HG03442 (cell line): ENCODE data around the gene RIMS1.

Experiments
- ATAC-seq: cut with Tn5 transposase; IDR thresholded peaks from one replicate; pipeline ENCODE4 v1.9.1; 2021; ENCODE audit warnings: mild to moderate bottlenecking, moderate library complexity; ENCODE audit not compliant: unreplicated experiment

Gene RIMS1

DNA sequence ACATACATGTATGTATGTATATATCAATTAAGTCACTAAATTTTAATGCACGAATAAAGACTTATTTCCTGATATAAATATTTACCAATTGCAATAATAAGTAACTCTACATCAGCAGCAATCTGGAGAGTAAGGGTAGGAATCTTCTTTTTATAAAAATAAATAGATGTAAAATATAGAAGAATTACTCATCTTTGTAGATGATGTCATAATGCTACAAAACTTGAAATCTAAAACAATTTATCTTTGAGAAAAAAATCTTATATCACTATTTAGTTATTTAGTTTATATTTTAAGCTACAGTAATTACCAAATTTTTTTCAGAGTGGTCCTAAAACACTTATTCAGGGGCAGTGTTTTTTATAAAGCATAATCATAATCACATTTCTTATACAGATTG, 351.7 kb downstream of the RIMS1 start:
- ATAC-seq: no peak

DNA sequence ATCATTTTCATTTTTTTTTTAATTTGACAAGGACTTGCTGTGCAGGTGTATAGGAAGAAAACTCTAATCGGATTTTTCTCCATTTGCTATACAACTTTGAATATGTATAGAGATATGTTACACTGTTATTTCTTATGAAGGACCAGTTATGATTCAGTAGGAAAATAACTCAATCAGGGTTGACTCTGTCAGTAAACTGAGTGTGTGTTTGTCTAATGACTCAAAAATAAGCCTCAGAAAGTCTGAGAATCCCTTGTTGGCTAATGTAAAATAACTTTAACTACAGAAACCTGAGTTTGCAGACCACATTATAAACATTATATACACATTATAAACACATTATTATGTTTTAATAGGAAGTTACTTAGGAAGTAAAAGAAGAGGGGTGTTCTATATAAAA, 352.6 kb downstream of the RIMS1 start:
- ATAC-seq: no peak

DNA sequence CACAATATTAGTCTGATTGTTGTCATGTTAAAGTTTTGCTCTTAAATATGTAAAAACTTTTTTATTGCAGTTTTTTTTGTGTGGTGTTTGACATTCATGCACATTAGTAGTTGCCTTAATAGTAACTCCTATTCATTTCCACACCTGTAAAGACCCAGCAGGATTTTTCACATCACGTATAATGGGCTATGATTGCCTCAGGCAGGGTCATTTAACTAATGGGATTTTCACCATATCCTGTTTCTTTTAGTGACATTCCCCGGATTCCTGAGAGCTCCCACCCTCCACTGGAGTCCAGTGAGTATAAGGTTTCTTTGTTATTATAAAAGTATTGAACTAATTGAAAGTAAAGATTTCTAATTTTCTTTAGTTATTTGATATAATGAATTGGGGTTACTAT, 359.2 kb downstream of the RIMS1 start:
- ATAC-seq: no peak

DNA sequence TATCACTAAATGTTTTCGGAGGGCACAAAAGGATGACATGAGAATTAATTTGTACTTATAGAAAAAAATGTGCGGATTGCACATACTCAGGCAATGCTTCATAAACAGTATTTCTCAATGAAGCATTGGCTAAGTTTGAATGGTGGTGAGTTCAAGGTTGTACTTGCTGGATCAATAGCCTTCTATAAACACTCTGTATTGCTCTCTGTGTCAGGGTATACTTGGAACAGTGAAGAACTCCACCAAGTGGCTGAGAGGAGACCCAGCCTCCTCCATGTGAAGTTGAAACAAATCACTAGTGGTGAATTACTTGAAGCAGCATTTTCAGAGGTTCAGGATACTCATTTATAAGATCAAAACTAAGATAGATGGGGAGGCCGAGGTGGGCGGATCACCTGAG, 360.6 kb downstream of the RIMS1 start:
- no peak for ATAC-seq

DNA sequence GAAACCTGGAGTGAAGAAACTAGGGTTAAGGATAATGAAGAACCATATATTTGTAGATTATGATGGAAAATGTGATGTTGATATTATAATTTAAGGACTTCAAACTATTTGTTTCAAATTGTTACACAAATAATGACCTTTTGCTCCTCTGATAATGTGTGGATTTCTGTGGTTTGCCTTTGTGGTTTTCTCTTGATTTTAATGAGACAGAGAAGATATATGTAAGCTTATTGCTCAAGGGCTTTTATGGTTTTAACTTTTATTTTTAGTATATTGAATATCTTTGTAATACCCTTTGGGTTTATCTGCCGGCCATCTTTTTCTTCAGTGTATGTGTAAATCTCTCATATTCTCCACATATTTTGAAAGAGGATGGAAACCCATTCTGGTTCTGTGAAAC, 362.3 kb downstream of the RIMS1 start:
- ATAC-seq: no peak

DNA sequence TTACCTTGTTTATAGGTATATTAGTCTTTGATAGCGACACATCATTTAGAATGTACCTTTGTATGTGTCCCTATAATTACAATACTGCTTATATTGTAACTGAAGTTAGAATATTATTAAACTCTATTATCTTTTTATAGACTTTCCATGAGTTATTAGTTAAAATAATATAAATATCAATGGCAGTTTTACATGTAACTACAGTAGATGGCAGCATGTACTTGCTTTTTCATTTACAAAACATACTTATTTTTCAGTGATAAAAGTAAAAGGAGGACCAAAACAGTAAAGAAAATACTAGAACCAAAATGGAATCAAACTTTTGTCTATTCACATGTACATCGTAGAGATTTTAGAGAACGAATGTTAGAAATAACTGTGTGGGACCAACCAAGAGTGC, 364.3 kb downstream of the RIMS1 start:
- no peak for ATAC-seq

DNA sequence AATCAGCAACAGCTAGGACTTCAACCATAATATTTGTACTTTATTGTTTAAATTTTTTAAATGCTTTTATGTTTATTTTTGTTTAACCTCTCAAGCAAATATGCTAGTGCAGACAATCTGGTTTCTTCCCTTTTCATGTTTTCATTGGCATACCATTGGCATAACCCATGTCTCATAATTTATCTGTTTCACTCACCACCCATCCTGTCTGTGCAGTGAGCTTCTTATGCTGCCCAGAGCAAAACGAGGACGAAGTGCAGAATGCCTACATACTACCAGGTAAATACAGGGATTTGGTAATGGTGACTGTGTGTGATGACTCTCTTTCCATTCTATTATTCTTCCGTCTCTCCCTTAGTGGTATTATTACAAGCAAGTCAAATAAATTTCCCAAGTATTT, 374.1 kb downstream of the RIMS1 start:
- no peak for ATAC-seq

DNA sequence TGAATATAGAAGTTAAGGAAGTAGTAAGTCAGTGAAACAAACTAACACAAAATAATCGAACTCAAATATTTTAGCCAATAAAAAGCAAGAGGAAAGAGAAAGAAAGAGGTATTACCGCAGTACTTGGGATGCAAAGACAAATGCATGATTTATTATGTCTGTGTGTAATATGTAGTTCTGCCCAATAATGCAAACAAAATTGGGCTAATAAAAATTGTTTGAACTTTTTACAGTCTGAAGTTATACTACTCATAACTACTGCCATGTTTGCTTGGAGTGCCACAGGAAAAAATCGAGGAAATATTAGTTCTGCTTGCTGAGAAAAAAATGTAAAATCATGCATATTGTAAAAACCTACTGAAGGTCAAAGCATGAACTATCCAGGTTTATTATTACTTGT, 375.2 kb downstream of the RIMS1 start:
- no peak for ATAC-seq

DNA sequence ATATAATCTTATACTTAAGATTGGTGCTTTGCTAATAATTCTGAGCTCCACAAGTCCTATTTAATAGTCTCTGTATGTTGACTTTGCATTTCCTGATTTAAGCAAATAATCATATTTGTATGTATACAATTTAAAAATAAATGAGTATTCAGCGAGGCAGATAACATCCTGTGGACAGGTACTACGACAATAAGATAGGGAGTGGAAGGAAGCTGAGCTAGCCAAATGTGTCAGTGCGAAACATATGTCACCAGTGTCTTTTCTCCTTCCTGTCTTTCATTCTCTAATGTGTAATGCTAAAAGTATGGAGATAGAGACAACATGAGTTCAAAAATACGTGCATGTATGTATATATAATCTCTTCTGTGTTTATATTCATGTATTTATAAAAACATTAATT, 375.9 kb downstream of the RIMS1 start:
- ATAC-seq: no peak

DNA sequence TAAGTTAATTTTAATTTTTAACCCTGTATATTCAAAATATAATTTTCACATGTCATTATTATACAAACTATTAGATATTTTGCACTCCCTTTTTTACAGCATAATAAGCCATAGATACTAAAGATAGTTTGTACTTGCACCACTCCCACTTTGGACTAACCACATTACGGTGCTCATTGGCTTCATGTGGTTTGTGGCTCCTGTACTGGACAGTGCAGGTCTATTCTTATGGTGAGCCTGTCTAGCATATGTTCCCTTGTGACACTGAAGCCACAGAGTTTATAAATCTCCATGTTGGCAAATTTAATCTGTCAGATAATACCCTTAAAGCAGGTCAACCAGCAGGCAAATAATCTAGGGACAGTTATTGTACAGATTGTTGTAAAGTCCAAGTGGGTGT, 381.1 kb downstream of the RIMS1 start:
- no peak for ATAC-seq

DNA sequence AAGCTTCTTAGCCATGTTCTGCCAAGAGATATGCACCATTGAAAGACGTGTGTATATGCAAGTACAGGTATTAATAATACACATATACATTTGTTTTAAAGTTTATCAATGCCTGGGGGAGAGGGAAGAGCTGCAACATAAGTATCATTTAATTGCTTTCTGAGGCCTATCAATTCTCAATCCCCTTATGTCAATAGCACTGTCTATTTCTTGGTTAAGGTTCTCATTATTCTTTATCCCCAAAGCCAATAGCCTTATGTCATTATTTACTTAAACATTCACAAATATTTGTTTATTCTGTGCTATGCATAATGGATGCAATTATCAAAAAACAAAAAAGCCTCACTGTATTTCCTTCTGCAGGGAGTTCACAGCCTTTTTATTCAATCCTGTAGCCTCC, 385.2 kb downstream of the RIMS1 start:
- no peak for ATAC-seq

DNA sequence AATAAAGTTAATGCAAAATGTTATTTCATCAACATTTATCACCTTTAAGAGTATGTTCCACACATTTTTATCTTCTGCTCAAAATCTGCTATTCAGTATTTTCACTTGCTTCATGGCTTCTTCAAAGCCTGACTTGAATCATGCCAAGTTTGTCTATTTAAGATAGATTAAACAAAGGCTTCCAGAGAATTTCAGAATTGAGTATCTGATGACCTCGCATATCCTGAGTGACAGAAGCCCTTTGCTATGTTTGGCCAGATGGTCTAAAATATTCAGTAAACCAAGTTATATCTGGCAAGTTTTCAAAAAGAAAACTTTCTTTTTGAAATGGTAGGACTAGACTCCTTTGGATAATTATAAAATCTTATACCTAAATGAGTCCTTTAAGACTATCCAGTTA, 386.6 kb downstream of the RIMS1 start:
- no peak for ATAC-seq

DNA sequence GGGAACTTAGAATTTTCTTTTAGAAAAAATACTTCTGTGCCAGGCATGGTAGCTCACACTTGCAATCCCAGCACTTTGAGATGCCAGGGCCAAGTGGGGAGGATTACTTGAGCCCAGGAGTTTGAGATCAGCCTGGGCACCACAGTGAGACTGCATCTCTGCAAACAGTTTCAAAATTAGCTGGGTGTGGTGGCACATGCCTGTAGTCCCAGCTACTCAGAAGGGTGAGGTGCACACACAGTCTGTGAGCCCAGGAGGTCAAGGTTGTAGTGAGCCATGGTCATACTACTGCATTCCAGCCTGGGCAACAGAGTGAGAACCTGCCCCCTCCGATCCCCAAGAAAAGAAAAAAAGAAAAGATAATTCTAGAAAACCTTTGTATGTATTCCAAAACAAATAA, 389.5 kb downstream of the RIMS1 start:
- no peak for ATAC-seq

DNA sequence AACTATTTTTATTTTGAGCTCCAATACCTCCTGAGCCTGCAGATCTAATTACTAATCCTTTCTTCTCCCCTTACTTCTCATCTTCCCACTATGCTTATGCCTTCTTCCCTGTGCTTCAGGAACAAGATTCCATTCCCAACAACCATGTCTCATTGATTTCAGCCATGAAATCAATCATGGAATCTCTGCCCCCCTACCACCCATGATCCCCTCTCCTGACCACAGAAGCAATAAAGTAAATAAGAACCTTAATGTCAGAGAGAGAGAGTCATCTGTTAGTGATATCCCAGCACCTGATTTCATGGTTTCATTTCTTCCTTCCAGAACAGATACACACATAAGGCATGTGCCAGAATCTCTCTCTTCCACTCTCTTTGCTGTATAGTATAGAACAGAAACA, 395.9 kb downstream of the RIMS1 start:
- no peak for ATAC-seq

DNA sequence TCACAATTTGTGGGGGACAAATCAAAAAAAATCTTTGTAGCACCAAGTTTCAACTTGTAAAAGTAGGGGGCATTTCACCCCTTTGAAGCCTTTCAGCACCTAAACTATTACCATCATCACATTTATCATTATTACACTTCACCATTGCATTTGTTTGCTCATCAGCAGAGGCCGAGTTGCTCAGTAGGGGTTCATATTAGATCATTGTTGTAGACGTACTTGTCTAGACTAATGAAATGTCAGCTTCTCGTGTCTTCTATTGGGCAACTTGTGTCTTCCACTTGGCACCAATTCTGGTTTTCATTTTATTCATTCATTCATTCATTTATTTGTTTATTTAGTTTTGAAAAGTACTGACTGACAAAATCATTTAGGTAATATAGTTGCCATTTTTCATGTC, 397.2 kb downstream of the RIMS1 start:
- ATAC-seq: no peak

DNA sequence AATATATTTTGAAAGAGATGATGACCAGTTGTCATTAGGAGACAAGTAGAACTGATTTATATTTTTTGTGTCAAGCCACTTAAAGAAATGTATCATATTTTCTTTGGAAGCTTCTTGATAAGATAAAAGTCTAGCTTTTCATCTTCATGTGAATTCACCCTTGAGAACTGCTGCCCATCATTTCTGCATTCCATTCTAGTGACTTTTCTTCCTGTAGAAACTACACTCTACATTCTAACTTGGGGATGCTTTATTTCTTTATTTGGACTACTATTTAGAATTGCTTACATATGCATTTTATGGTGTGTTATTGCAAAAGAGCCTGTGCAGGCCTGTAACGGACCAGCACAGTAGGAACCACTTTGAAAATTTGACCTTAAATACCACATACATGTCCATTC, 400.6 kb downstream of the RIMS1 start:
- ATAC-seq: no peak

DNA sequence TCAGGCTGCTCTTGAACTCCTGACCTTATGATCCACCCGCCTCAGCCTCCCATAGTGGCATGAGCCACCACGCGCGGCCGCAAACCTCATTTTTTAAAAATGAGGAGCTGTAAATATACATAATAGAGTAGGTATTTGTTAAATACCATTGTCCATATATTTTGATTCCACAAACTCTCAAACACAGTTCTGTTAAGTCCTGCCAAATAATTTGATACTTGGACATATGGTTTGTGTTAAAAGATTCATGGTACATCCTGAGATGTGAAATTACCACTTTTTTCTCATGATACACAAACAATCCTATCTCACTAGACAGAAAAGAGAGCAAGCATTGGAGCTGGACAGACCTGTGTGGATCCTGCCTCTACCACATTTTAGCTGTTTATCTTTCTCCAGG, 401.5 kb downstream of the RIMS1 start:
- no peak for ATAC-seq

DNA sequence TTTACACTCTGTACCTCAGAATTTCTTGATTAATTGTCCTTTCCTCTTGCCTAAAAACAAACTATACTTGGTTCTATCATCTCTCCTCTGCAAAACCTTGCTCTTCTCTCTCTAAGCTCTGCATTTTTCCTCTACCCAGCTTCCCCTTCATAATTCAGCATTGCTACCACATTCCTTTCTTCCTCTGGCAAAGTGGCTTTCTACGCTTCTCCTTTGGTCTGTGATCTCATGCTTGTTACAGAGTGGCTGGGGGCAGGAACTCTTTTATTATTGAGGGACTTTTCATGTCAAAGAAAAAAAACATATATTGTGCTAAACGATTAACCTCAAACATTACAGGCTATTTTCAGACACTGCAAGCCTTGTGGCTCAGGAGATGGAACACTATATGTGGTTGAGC, 402.2 kb downstream of the RIMS1 start:
- no peak for ATAC-seq

DNA sequence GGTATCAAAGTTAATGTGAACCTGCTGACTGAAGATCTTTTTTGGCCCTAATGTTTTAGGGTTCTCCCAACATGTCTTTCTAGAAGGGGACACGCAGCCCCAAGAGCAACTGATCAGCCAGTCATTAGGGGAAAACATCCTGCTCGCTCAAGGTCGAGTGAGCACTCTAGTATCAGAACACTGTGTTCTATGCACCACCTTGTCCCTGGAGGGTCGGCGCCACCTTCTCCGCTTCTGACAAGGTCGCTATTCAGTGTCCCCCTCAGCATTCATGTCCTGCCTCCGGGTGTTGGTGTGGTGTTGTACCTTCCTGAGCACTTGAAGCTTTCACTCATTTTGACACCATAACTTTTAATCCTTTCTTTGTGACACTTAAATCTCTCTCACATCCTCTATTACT, 404.3 kb downstream of the RIMS1 start:
- ATAC-seq: no peak

DNA sequence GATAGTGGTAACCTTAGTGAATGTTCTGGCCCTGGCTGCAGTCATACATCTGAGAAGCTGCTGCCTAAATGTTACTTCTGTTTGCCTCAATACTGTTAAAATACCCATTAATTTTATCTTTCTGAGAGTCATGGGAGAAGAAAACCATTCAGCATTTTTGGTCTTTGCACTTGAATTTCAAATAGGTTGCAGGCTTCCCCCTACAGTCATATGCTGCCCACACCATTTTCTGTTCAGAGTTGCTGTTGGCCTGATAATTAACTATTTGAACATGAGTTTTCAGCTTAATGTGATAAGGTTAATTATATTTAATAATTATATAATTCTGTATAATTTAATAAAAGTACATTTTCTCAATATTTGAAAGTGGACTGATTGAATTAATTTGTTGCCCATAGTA, 410.0 kb downstream of the RIMS1 start:
- ATAC-seq: no peak

DNA sequence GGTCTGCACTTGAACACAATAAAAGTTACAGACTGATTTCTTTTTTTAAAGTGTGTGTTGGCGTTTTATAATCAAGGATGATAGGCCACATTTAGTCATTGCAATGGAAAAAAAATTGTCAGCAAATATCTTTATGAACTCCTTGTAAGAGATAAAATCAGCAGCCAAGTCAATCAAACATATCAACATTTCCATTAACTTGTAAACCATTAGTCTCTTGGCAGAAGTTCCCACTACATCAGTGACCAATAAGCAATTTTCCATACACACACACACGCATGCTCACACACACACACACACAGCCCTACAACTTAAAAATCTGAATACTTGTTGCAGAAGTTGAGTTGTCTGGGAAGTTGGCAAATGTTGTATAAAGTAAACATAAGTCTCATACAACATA, 419.6 kb downstream of the RIMS1 start:
- no peak for ATAC-seq

DNA sequence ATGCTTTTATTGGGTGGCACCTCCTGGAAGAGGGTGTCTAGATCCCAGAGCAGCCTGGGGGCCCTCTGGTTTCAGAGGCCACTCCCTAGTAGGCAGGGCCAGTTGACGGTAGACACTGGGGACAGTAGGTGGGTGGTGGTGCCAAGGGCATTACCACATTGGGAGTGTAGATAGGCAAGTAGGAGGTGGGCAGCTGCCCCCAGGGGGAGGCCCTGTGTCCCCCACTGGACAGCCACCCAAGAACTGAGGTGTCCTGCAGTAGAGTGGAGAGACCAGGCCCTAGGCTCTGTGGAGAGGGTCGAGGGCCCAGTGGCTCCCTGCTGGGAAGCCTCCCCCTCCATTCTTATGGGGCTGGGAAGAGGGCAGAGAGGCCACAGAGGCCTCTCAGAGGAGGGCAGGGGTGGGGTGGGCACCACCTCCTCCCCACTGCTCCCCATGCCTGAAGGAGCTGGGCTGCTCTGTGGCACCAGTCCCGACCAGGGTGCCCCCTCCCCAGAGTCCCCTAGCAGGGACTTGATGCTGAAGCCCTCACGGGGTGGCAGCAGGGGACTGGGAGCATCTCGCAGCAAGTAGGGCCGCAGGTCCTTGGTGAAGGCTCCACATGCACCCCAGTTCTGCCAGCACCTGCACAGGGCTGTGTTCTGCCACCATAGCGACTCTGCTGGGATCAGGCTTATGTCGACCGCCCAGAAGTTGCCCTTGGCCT, 430.5 kb downstream of the RIMS1 start:
- no peak for ATAC-seq

DNA sequence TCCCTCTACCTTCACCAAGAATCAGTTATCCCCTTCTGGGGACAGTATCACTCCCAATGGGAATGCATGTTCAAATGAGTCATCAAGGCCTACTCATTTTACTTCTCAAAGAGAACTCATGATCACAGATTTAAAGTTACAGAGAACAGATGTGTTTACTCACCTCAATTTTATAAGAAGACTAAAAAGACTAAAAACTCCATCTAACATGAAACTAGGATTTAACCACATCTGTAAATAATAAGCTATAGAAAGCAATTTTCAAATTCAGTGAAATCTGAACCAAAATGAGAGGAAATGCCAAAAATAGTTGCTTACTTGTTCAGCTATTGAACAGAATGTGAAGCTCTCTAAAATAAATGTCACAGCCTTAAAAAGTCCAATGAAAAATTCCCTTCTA, 435.4 kb downstream of the RIMS1 start:
- no peak for ATAC-seq

DNA sequence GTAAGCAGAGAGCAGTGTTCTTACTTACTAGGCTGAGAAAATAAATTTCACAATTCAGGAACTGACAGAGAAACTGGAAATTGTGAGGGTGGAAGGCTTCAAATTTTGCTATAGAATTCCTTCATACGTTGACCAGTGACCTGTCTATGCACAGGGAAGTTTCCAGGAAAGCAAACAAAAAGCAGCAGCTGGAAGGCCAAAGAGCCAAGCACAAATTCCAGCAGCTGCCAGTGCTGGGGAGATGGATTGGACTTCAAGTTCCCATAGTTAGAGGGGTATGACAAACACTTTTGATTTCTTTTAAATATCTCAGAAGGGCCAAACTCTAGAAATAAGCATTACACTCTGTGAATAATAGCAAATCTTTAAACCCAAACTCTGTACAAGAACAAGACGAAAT, 436.4 kb downstream of the RIMS1 start:
- no peak for ATAC-seq
